HG02759 (cell line): Measurements from ENCODE around the gene CCDC24.

Experiments
- ATAC-seq: cut with Tn5 transposase; IDR thresholded peaks from one replicate; pipeline ENCODE4 v1.9.1; 2021; ENCODE audit warnings: mild to moderate bottlenecking, moderate library complexity; ENCODE audit not compliant: unreplicated experiment

CCDC24 gene

GRCh38 chr1:43991476-43992231, at the start of gene CCDC24:
TSS of gene CCDC24 (plus strand) at chr1:43991599. CDS start at chr1:43991879, 280 bp downstream.
- ATAC-seq, result peak; percentile 84

GRCh38 chr1:43942411-43942810, 49.0 kb upstream of the CCDC24 start:
- ATAC-seq, result no peak

- no peak for ATAC-seq
Observed at GRCh38 chr1:43944860-43945259, 46.5 kb upstream of the CCDC24 start.

- no peak for ATAC-seq
Observed at GRCh38 chr1:43945674-43946235, 45.6 kb upstream of the CCDC24 start.

- peak; percentile 91 for ATAC-seq
Observed at GRCh38 chr1:43946236-43947060, 45.0 kb upstream of the CCDC24 start, which contains the start of gene IPO13. TSS of gene IPO13 (plus strand) at chr1:43946950. CDS start at chr1:43947601, 651 bp downstream.

- ATAC-seq, result no peak
Observed at GRCh38 chr1:43947061-43947873, 44.1 kb upstream of the CCDC24 start.

GRCh38 chr1:43947874-43948437, 43.4 kb upstream of the CCDC24 start:
- no peak for ATAC-seq

- no peak for ATAC-seq
Observed at GRCh38 chr1:43949678-43950077, 41.7 kb upstream of the CCDC24 start.

- ATAC-seq, result no peak
Observed at GRCh38 chr1:43951021-43951985, 40.1 kb upstream of the CCDC24 start.

- no peak for ATAC-seq
Observed at GRCh38 chr1:43952731-43953346, 38.6 kb upstream of the CCDC24 start.

- no peak for ATAC-seq
Observed at GRCh38 chr1:43953361-43953760, 38.0 kb upstream of the CCDC24 start.

GRCh38 chr1:43954036-43954435, 37.4 kb upstream of the CCDC24 start:
- no peak for ATAC-seq

GRCh38 chr1:43956234-43956633, 35.2 kb upstream of the CCDC24 start:
- no peak for ATAC-seq

- no peak for ATAC-seq
Observed at GRCh38 chr1:43957407-43958040, 33.9 kb upstream of the CCDC24 start.

- no peak for ATAC-seq
Observed at GRCh38 chr1:43958351-43959255, 32.8 kb upstream of the CCDC24 start.

- no peak for ATAC-seq
Observed at GRCh38 chr1:43960798-43961197, 30.6 kb upstream of the CCDC24 start.

GRCh38 chr1:43961692-43962091, 29.7 kb upstream of the CCDC24 start:
- no peak for ATAC-seq
